Renal pelvis (tissue), 4 donors: ENCODE measurements around the gene OR2T2. TPM values are rescaled to one million over a fixed set of nuclear protein-coding genes. Genes with fewer than 3 reads are reported as not detected.
"Not testable (repeated sequence)": the region's sequence is repeated elsewhere in the genome, so short reads cannot be mapped to it uniquely, and the experiment has no call there.

Source experiments
- DNase-seq: peaks from one replicate; pipeline ENCODE4 v3.0.0-alpha.2; 2013
- polyA plus RNA-seq, 3 donors: library from polyadenylated mRNA; unstranded; fragments of 120-200 nt; gene quantifications; one replicate each; pipeline ENCODE4 v1.2.1, GENCODE V29; 2013; ENCODE audit not compliant: insufficient read length in 3 of 3

The OR2T2 gene
- polyA plus RNA-seq, 3 donors = not detected

DNA sequence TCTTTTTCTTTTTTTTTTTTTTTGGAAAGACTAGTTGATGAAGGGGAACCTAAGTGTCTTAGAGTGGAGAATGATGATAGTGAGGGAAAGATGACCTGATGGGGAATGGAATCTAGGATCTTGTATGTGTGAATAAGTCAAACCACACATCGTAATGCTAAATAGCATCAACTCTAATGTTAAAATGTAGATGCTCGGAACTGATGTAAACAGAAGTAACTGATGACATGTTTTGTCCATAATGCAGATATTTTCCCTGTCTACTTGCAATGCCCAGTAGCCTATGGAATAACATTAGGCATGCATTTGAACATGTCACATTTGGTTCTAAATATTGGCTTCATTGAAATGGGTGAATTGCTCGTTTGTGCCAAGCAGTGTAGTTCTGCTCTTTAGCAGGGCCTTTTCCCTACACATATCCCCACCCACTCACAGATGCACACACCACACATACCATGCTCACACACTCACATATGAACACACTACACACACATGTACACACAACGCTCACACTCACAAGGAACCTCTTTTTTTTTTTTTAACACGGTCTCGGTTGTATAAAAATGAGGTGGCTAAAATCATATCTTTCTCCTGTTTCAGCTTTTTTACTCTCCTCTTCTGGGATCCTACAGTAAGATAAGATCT lies 4.5 kb downstream of the OR2T2 start:
- not testable (repeated sequence) for DNase-seq

DNA sequence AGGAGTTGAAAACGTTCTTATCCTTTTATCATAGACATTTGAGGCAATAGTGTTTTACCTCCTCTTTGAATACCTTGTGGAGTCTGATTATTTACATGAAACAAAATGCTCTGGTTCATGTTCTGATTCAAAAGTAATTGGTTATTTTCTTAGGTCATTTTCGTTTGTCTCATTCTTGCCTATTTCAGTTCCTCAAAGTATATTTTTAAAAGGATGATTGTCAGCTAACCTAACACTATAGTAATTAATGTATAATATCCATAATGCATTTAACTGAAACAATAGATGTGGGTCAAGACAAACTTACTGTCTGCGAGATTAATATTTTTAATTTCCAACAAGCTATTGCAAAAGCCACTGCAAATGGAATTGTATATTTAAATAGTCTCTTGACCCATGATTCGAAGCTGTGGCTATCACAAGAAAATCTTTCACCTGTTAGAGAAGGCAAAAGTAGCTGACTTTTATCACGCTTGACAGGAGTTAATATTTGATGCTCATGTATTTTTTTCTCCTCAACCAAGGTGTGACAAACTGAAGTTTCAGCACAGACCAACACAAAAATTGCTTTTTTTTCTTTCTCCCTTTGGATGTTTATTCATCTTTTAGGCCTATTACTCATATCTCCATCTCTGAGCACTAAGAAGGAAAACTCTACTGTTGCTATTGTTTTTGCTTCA lies 5.2 kb downstream of the OR2T2 start:
- not testable (repeated sequence) for DNase-seq

DNA sequence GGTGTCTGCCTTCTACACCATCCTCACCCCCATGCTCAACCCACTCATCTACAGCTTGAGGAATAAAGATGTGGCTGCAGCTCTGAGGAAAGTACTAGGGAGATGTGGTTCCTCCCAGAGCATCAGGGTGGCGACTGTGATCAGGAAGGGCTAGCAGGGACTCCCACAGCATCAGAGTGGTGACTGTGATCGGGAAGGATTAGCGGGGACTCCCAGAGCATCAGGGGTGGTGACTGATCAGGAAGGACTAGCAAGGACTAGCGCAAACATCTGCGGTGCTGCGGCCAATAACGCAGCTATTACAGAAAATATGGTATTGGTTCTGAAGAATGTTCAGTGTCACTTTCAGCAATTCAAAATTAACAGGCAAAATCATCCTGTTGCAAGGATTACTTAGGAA lies 8.2 kb downstream of the OR2T2 start:
- not testable (repeated sequence) for DNase-seq

DNA sequence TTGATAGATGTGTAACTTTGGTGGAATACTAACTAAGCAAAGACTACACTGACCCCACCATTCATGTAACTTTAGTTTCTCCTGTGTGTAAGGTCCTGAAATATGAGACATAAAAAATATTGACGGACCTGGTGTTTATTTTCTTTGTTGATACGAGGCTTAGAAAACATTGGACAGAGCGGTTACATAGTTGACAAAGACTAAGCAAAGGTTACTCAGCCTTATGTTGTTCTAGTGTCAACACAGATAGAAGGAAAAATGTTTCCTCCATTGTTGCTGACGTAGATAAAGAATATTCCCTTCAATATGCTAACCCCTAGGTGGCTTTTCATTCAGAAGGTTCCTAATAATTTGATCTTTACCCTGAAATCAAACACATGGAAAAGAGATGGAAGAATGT lies 9.6 kb downstream of the OR2T2 start:
- DNase-seq = not testable (repeated sequence)

DNA sequence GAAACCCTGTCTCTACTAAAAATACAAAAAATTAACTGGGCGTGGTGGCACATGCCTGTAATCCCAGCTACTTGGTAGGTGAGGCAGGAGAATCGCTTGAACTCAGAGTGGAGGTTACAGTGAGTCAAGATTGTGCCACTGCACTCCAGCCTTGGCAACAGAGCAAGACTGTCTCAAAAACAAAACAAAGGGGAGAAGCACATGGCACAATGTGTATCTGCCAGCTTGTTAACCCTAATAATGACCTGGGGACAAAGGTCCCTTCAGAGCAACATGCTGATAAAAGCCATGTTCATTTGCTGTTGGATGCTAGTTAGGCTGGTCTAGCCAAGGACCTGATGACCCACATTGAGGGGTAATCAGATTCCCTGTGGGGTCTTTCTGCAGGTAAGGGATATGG lies 11.2 kb downstream of the OR2T2 start:
- DNase-seq = not testable (repeated sequence)

DNA sequence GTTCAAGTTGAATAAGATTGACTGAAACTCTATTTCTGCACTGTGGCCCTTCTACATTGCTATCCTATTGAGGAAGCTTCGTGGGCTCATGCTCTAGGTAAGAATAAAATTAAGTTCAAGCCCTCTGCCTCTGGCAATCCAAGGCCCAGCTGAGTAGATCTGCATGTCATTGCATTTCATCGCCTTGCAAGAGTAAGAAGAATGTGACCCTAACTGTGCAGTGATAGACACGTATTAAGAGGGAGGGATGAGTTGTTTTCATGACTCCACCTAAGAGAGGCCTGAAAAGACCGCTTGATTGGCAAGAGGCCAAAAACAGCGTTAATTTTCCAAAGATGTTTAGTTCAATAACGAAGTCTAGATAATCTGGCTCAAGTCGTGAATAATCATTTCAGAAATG lies 13.7 kb downstream of the OR2T2 start:
- not testable (repeated sequence) for DNase-seq

DNA sequence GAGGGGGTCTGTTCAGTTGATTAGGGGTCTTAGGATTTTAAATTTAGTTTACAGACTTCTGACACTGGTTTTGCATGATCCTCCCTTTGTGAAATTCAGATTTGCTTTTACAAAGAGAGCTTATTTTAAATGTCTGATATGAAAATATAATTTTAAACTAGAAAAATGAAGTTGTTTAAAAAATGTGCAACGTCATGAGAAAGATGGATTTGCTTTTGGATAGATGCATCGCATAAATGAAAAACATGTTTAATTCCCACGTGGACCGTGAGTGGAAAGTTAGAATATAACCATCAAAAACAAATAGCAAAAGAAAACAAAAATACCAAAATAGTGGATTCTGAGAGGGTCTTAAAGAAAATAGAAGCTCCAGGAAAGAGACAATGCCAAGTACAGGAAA lies 25.7 kb downstream of the OR2T2 start:
- DNase-seq = no peak

DNA sequence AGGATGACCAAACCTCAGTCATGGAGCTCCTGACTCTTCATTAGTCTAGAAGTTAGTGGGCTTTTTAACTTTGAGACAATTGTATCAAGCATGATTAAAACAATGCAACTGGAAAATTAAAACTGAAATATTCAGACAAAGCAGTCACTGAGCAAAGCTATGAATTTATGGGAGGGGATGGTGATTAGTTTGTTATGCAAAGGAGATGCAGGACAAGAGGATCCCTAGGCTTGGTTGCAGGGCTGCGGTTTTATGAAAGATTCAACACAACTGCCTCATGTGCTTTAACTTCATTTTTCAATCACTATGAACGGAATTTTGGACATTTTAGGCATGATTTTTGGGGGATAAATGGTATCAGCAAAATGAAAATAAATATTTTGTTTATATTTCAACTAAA lies 26.7 kb downstream of the OR2T2 start:
- not testable (repeated sequence) for DNase-seq

DNA sequence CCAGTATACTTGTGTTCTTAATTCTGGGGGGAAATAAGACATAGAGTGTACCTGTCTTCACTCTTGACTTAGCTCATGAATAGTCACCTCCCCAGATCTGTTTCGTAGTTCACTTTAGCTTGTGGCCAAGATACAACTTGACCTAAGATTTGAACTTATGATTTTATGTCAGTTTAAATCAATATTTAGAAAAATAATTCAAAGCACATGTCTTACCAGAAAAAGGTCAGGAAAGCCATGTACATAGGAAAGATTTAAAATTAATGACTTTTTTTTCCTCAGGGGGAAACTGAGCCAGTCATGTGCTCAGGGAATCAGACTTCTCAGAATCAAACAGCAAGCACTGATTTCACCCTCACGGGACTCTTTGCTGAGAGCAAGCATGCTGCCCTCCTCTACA lies 27.6 kb downstream of the OR2T2 start, which contains the start of gene OR2T3:
OR2T3 (plus strand) TSS at position 301 of the 400 bp plus-strand sequence; CDS start at position 301, 0 bp downstream.
- not testable (repeated sequence) for DNase-seq

DNA sequence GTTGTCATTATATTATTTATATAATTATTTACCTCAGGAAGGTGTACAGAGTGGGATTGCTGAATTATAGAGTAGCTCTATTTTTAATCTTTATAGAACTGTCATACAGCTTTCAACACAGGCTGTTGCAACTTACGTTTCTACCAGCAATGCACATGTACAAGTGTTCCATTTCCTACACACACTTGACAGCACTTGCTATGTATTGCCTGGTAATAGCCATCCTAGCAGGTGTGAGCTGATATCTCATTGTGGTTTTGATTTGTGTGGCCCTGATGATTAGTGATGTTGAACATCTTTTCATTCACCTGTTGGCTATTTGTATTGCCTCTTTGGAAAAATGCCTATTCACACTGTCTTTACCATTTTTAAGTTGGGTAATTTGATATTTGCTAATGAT lies 30.2 kb downstream of the OR2T2 start:
- not testable (repeated sequence) for DNase-seq

DNA sequence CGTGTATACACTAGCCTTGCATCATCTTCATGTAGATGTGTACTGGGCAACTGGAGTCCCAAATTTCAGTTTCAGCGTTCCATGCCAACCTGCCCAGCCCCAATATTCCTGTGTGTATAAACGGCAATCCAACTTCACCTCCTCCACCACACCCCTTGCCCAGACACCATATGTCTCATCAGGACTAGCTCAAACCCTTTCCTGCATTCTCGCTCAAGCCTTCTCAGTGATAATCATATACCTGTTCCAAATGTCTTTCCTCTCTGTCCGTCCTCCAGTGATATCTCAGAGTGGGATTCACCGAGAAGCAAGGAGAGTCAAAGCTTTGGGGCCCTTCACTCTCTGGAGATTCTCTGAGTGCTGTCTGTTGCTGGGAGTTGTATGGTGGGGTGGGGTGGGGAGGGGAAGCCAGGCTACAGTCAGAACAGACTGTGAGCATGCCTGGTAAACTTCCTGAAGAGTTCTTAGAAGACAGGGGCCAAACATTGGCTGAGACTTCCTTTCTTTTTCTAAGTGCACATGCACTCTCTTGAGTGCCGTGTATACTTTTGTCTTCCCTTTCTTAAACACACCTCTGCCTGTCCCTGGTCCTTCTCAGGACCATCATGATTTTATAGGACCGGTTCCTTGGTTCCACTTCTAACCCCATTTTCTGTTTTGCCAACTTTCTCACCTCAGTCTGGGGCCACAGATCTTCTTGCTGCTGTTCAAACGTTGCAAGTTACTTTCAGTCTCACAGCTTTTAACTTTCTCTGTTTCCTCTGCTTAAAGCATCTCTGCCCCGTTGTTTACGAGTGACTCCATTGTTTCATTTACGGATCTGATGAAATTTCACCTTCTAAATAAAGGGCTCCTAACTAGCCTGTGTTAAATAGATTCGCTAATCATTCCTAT lies 36.5 kb downstream of the OR2T2 start:
- not testable (repeated sequence) for DNase-seq

DNA sequence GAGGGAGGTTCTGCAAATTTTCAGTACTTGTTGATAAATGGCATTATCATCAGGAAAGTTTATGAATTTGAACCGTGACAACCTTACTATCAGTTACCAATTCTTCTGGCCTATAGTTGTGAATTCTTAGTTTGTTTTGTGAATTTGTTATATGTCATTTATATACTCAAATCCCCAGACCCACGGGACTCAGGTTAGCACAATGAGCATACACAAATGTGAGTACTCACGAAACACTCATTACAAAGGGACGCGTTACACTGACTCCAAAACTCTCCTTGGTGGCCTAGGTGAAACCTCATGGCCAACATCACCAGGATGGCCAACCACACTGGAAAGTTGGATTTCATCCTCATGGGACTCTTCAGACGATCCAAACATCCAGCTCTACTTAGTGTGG lies 42.9 kb downstream of the OR2T2 start, which contains the start of gene OR2T5:
OR2T5 (plus strand) TSS at position 301 of the 400 bp plus-strand sequence; CDS start at position 301, 0 bp downstream.
- not testable (repeated sequence) for DNase-seq

DNA sequence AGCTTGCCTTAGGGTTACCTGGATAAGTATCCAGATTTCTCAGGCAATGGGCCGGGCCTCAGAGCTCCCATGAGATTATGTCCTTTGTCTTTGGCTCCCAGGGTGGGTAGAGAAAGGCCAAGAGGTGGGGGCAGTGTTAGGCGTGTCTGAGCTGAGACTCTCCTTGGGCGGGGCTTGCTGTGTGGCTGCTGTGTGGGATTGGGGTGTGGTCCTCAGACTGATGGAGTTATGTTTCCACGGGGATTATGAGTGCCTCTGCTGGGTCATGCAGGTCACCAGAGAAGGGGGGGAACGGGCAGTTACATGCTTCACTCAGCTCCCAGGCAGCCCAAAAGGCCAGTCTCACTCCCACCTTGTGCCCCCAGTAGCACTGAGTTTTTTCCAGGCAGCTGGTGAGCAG lies 51.2 kb downstream of the OR2T2 start:
- DNase-seq = not testable (repeated sequence)

DNA sequence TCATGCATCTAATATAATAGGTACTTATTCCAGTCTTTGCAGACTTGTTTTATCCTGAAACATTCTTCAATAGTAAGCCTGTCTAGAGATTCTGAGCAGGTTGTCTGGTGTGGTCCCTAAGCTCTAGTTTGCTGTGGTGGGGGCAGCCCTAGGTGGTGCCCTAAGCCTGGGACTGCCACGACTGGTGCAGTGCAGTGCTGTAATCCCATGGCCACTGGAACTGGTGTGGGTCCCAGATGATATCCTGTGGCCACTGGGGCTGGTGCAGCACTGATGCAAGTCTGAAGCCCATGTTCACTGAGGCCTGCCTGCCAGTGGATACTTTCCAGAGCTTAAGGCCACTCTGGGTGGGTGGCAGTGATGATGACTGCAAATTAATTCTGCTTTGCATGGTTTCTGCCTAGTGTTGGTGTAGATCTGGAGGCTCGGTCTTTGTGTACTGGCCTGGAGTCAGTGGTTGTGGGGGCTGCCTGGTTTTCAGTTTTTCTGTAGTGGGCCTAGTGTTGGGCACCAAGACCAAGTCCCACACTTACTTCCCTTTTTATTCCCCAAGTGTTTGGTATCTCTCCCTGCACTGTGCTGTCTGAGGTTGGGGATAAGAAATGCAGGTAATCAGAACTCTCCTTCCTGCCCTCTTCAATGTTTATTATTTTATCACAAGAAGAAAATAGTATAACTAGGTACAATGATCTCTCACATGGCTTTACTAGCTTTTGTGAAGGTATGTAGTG lies 55.0 kb downstream of the OR2T2 start:
- DNase-seq = not testable (repeated sequence)

Other genes with a start within 250 kb of the OR2T2 start
- under 1 TPM; 0.03 to 0.04 (median 0.03) TPM for gene OR2M3, start 248.4 kb upstream of the OR2T2 start, polyA plus RNA-seq
- gene OR2M4, start 214.2 kb upstream of the OR2T2 start, polyA plus RNA-seq = under 1 TPM; 0.03 to 0.12 (median 0.08) TPM
- not detected for gene OR2T33, start 167.7 kb upstream of the OR2T2 start, polyA plus RNA-seq
- gene OR2T12, start 142.2 kb upstream of the OR2T2 start, polyA plus RNA-seq = under 1 TPM; 0.03 to 0.09 (median 0.09) TPM
- not detected for gene OR2M7, start 121.1 kb upstream of the OR2T2 start, polyA plus RNA-seq
- gene OR14C36, start 96.9 kb upstream of the OR2T2 start, polyA plus RNA-seq = not detected
- not detected for gene OR2T4, start 84.0 kb upstream of the OR2T2 start, polyA plus RNA-seq
- under 1 TPM in 1 of 3 donors, not detected in 2; 0.04 TPM for gene OR2T6, start 69.9 kb upstream of the OR2T2 start, polyA plus RNA-seq
- gene OR2T1, start 42.6 kb upstream of the OR2T2 start, polyA plus RNA-seq = not detected
- gene OR2T3, start 27.7 kb downstream of the OR2T2 start, polyA plus RNA-seq = not detected
- gene OR2T5, start 43.0 kb downstream of the OR2T2 start, polyA plus RNA-seq = not detected
- gene OR2G6, start 62.4 kb downstream of the OR2T2 start, polyA plus RNA-seq = under 1 TPM in 1 of 3 donors, not detected in 2; 0.05 TPM
- not detected for gene OR2T29, start 117.1 kb downstream of the OR2T2 start, polyA plus RNA-seq
- gene OR2T34, start 129.1 kb downstream of the OR2T2 start, polyA plus RNA-seq = not detected
- under 1 TPM in 2 of 3 donors, not detected in 1; 0.04 to 0.36 TPM for gene OR2T10, start 152.1 kb downstream of the OR2T2 start, polyA plus RNA-seq
- gene OR2T11, start 189.5 kb downstream of the OR2T2 start, polyA plus RNA-seq = under 1 TPM in 1 of 3 donors, not detected in 2; 0.04 TPM
- not detected for gene OR2T35, start 199.6 kb downstream of the OR2T2 start, polyA plus RNA-seq
- gene OR2T27, start 209.9 kb downstream of the OR2T2 start, polyA plus RNA-seq = not detected